Caco-2 (cell line): ENCODE measurements around the gene MAPKAP1. TPM values are rescaled to one million over a fixed set of nuclear protein-coding genes. Genes with fewer than 3 reads are reported as not detected.

Experiments used
- BruUV-seq: library from RNA; stranded (reverse); fragments of 400-500 nt; replicated peaks from 2 replicates; lab custom pipeline; 2021; lab: Mats Ljungman, UMichigan
- CTCF ChIA-PET: fragments of 300-600 bp; sonication (Branson Sonifier 250); formaldehyde crosslinking; loops from one replicate; lab custom pipeline; 2022; ENCODE audit warnings: antibody characterized with exemption; lab: Charles Lee
- POLR2A ChIA-PET: fragments of 300-600 bp; sonication (Branson Sonifier 250); formaldehyde crosslinking; loops from one replicate; lab custom pipeline; 2022; ENCODE audit warnings: antibody characterized with exemption; lab: Charles Lee
- DNase-seq, 2 experiments: peaks; one replicate each; pipeline versions ENCODE4 v3.0.0 to v3.0.0-alpha.2; 2020 to 2022
- H3K27me3 ChIP-seq: replicated peaks from 2 replicates; pipeline ENCODE4 v1.6.0; 2011; ENCODE audit warnings: low read length; ENCODE audit not compliant: control insufficient read depth, insufficient read depth
- H3K36me3 ChIP-seq: 2 replicates; pipeline ENCODE4 v1.5.1; 2011; ENCODE audit warnings: low read length; ENCODE audit not compliant: control insufficient read depth, insufficient read depth
- H3K4me1 ChIP-seq: fragments of 250-450 bp; sonication (Bioruptor Pico); 2 replicates; pipeline ENCODE4 v1.5.1; 2020; ENCODE audit warnings: mild to moderate bottlenecking
- H3K4me3 ChIP-seq: 2 replicates; pipeline ENCODE4 v1.5.1; 2011; ENCODE audit warnings: low read depth, mild to moderate bottlenecking, control low read depth, low read length
- H3K9me3 ChIP-seq: fragments of 250-450 bp; sonication (Bioruptor Pico); 2 replicates; pipeline ENCODE4 v1.5.1; 2020; ENCODE audit warnings: mild to moderate bottlenecking, moderate library complexity
- H3K27ac Mint-ChIP-seq: one replicate; pipeline ENCODE4 v1.8.0; 2022; ENCODE audit warnings: mixed read lengths; ENCODE audit not compliant: unreplicated experiment
- H3K27me3 Mint-ChIP-seq: one replicate; pipeline ENCODE4 v1.8.0; 2022; ENCODE audit warnings: mixed read lengths; ENCODE audit not compliant: insufficient read depth, unreplicated experiment
- H3K36me3 Mint-ChIP-seq: one replicate; pipeline ENCODE4 v1.8.0; 2022; ENCODE audit warnings: mild to moderate bottlenecking, mixed read lengths; ENCODE audit not compliant: insufficient read depth, unreplicated experiment
- H3K4me1 Mint-ChIP-seq: one replicate; pipeline ENCODE4 v1.8.0; 2022; ENCODE audit warnings: low read depth, mixed read lengths; ENCODE audit not compliant: unreplicated experiment
- H3K4me3 Mint-ChIP-seq: one replicate; pipeline ENCODE4 v1.8.0; 2022; ENCODE audit warnings: mild to moderate bottlenecking, moderate library complexity, mixed read lengths; ENCODE audit not compliant: unreplicated experiment
- H3K9me3 Mint-ChIP-seq: one replicate; pipeline ENCODE4 v1.8.0; 2022; ENCODE audit warnings: mixed read lengths; ENCODE audit not compliant: unreplicated experiment
- intact Hi-C: fragments of 100-400 bp; cut with micrococcal nuclease; formaldehyde crosslinking; loops from one replicate; pipeline ENCODE4 v1.10.0; 2022; ENCODE audit not compliant: unreplicated experiment
- total RNA-seq: library from RNA; stranded (reverse); gene quantifications from 2 replicates; pipeline ENCODE4 v1.2.3, GENCODE V29; 2022
- TF ChIP-seq, protein P1 (sequence below), 2 experiments: fragments of 200-600 bp in 1 of 2; IDR thresholded peaks; 1 replicate in 1 of 2; 2 replicates in 1 of 2; pipeline versions ENCODE4 v1.5.1 to v1.8.0; 2011 to 2022; ENCODE audit warnings: antibody characterized with exemption in 1 of 2, control low read depth in 1 of 2, inconsistent platforms in 1 of 2, low read depth in 1 of 2, low read length in 1 of 2, mild to moderate bottlenecking in 1 of 2, moderate library complexity in 1 of 2; ENCODE audit not compliant: insufficient read depth in 1 of 2, severe bottlenecking in 1 of 2, unreplicated experiment in 1 of 2

The MAPKAP1 gene
- total RNA-seq, 1 experiment from 2014 or later: 70.0 TPM

DNA sequence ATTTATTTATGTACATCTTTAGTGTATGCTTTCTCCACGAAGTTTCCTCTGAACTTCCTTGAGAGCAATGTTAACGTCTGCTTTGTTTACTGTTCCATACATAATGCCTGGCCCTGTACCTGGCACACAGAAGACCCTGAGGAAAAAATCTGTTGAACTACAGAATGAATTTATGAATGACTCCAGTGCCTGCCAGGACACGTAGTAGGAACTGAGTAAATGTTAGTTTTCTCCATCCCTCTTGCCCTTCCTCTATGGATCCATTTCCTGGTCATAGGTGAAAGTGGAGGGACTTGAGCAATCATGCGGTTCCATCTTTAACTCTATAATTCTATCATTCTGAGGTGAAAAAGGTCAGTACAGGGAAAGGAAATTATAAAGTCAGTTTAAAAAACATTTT, 117.7 kb downstream of the MAPKAP1 start:
- Histone ChIP-seq H3K4me1 (peaks cover 16% of the 10 kb centered on the region), H3K27me3 (no peaks in the 10 kb centered on the region), H3K9me3 (no peaks in the 10 kb centered on the region), H3K4me3 (no peak overlapping the region), H3K36me3 (no peaks in the 10 kb centered on the region)
- Mint-ChIP-seq H3K27me3 (no peaks in the 10 kb centered on the region), H3K36me3 (peaks cover 5% of the 10 kb centered on the region), H3K4me1 (peaks cover 15% of the 10 kb centered on the region), H3K4me3 (no peak overlapping the region), H3K27ac (no peak overlapping the region), H3K9me3 (no peaks in the 10 kb centered on the region)
- intact Hi-C loops: no loop called here
- ChIA-PET CTCF (no interaction called here), POLR2A (no interaction called here)
- TF ChIP-seq, protein P1, sequence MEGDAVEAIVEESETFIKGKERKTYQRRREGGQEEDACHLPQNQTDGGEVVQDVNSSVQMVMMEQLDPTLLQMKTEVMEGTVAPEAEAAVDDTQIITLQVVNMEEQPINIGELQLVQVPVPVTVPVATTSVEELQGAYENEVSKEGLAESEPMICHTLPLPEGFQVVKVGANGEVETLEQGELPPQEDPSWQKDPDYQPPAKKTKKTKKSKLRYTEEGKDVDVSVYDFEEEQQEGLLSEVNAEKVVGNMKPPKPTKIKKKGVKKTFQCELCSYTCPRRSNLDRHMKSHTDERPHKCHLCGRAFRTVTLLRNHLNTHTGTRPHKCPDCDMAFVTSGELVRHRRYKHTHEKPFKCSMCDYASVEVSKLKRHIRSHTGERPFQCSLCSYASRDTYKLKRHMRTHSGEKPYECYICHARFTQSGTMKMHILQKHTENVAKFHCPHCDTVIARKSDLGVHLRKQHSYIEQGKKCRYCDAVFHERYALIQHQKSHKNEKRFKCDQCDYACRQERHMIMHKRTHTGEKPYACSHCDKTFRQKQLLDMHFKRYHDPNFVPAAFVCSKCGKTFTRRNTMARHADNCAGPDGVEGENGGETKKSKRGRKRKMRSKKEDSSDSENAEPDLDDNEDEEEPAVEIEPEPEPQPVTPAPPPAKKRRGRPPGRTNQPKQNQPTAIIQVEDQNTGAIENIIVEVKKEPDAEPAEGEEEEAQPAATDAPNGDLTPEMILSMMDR (IDR thresholded peaks at IDR 0.05; ENCODE audit: insufficient read depth in 1 of 2, low read depth in 1 of 2, low read length in 1 of 2, severe bottlenecking in 1 of 2, unreplicated experiment in 1 of 2): no peak
- no TSS peak for BruUV-seq
- no peak for DNase-seq

DNA sequence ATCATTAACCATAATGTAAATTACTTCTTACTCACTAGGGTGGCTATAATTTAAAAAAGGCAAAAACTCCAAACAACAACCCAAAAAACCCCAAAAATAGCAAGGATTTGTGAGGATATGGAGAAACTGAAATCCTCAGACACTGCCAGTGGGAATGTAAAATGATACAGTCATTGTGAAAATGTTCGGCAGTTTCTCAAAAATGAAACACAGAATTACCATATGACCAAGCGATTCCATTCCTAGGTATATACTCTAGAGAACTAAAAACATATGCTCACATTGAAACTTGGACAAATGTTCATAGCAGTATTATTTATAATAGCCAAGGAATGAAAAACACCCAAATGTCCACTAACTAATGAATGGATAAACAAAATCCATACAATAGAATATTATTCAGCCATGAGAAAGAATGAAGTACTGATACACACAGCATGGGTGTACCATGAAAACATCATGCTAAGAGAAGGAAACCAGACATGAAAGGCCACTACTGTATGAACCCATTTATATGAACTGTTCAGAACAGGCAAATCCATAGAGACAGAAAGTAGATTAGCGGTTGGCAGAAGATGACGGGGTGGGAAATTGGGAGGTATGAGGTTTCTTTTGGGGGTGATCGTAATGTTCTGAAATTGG, 119.1 kb downstream of the MAPKAP1 start:
- Histone ChIP-seq H3K9me3 (no peaks in the 10 kb centered on the region), H3K27me3 (no peaks in the 10 kb centered on the region), H3K4me3 (no peak overlapping the region), H3K36me3 (no peaks in the 10 kb centered on the region), H3K4me1 (peaks cover 5% of the 10 kb centered on the region; the same call in 1 of the 2 replicates)
- POLR2A ChIA-PET: no interaction called here
- CTCF ChIA-PET: no interaction called here
- no peak overlapping the region for H3K4me3 Mint-ChIP-seq
- peaks cover 7% of the 10 kb centered on the region for H3K4me1 Mint-ChIP-seq
- no peak for DNase-seq
- intact Hi-C loops: no loop called here
- no peaks in the 10 kb centered on the region for H3K27me3 Mint-ChIP-seq
- no peaks in the 10 kb centered on the region for H3K9me3 Mint-ChIP-seq
- BruUV-seq: no TSS peak
- no peak overlapping the region for H3K27ac Mint-ChIP-seq
- TF ChIP-seq, protein P1 (IDR thresholded peaks at IDR 0.05; ENCODE audit: insufficient read depth in 1 of 2, low read depth in 1 of 2, low read length in 1 of 2, severe bottlenecking in 1 of 2, unreplicated experiment in 1 of 2): no peak
- peaks cover 5% of the 10 kb centered on the region for H3K36me3 Mint-ChIP-seq

DNA sequence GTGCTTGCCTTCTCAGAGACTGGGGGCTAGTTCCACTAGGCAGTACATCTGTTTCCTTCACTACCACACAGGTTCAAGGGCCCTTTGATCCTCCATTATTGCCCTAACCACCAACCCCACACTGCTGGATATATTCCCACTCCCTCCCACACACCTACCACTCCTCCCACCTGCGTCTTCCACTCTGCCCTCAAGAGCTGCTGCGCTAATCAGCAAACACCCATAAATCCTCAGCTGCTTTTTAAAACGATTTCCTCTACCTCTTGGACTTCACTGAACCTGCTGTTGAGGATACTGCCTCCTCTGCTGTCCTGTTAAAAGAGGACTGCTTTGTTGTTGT, 120.9 kb downstream of the MAPKAP1 start:
- DNase-seq: no peak
- Histone ChIP-seq H3K27me3 (no peaks in the 10 kb centered on the region), H3K4me1 (no peaks in the 10 kb centered on the region), H3K9me3 (no peaks in the 10 kb centered on the region), H3K4me3 (no peak overlapping the region), H3K36me3 (no peaks in the 10 kb centered on the region)
- POLR2A ChIA-PET: no interaction called here
- Mint-ChIP-seq H3K4me3 (no peak overlapping the region), H3K4me1 (peaks cover 14% of the 10 kb centered on the region), H3K9me3 (no peaks in the 10 kb centered on the region), H3K27ac (no peak overlapping the region), H3K36me3 (peaks cover 5% of the 10 kb centered on the region), H3K27me3 (no peaks in the 10 kb centered on the region)
- BruUV-seq: no TSS peak
- intact Hi-C loops: no loop called here
- TF ChIP-seq, protein P1 (IDR thresholded peaks at IDR 0.05; ENCODE audit: insufficient read depth in 1 of 2, low read depth in 1 of 2, low read length in 1 of 2, severe bottlenecking in 1 of 2, unreplicated experiment in 1 of 2): no peak
- CTCF ChIA-PET: no interaction called here
